Large intestine (tissue), 3 donors: ENCODE data around the gene SLC7A4. TPM values are rescaled to one million over a fixed set of nuclear protein-coding genes. Genes with fewer than 3 reads are reported as not detected.
"Not testable (repeated sequence)": the region's sequence is repeated elsewhere in the genome, so short reads cannot be mapped to it uniquely, and the experiment has no call there.

Experiments
- DNase-seq, 2 donors: peaks; one replicate each; pipeline versions ENCODE4 v3.0.0 to v3.0.0-alpha.2; 2013
- H3K27ac ChIP-seq: one replicate; pipeline ENCODE4 v1.5.1; 2013; ENCODE audit warnings: low read length
- H3K27me3 ChIP-seq: 2 replicates; pipeline ENCODE4 v1.6.1; 2013; ENCODE audit warnings: low read length; ENCODE audit not compliant: control insufficient read depth, insufficient read depth
- H3K36me3 ChIP-seq: 2 replicates; pipeline ENCODE4 v1.6.1; 2013; ENCODE audit warnings: low read length; ENCODE audit not compliant: control insufficient read depth, insufficient read depth
- H3K4me1 ChIP-seq: one replicate; pipeline ENCODE4 v1.6.1; 2013; ENCODE audit warnings: low read length; ENCODE audit not compliant: control insufficient read depth, insufficient read depth
- H3K4me3 ChIP-seq: one replicate; pipeline ENCODE4 v1.5.1; 2013; ENCODE audit warnings: low read length
- H3K9me3 ChIP-seq: one replicate; pipeline ENCODE4 v1.6.1; 2013; ENCODE audit warnings: mild to moderate bottlenecking, low read depth, low read length, moderate library complexity; ENCODE audit not compliant: control insufficient read depth
- WGBS: methylation state at CpG from one replicate; pipeline ENCODE4 v1.1.5; 2013; ENCODE audit warnings: low lambda C conversion rate; ENCODE audit not compliant: insufficient coverage; 5-methylcytosine and 5-hydroxymethylcytosine counted together
- polyA plus RNA-seq: library from polyadenylated mRNA; unstranded; fragments of 120-200 nt; gene quantifications from one replicate; pipeline ENCODE4 v1.2.1, GENCODE V29; 2013

The SLC7A4 gene
- polyA plus RNA-seq, 1 donor = 31.4 TPM

GRCh38 chr22:21041937-21042336, 9.6 kb upstream of the SLC7A4 start:
- no peaks in the 10 kb centered on the region for H3K9me3 ChIP-seq
- H3K4me1 ChIP-seq = peaks cover 53% of the 10 kb centered on the region
- WGBS = 78% methylated on average over 1 of the region's 4 CpGs
- peak overlapping the region; percentile 41 for H3K27ac ChIP-seq
- H3K36me3 ChIP-seq = no peaks in the 10 kb centered on the region
- H3K4me3 ChIP-seq = no peak overlapping the region
- peaks cover 9% of the 10 kb centered on the region for H3K27me3 ChIP-seq
- DNase-seq = no peak

- not testable (repeated sequence) for DNase-seq, H3K4me3 ChIP-seq
- WGBS = no CpG with 5 or more reads among the region's 5 CpGs
Measured at GRCh38 chr22:21039158-21039557, 6.8 kb upstream of the SLC7A4 start.

GRCh38 chr22:21038405-21038804, 6.0 kb upstream of the SLC7A4 start:
- WGBS = no CpG with 5 or more reads among the region's 2 CpGs
- peak overlapping the region; percentile 92 for H3K27ac ChIP-seq

More at GRCh38 chr22:21039158-21039557, 6.8 kb upstream of the SLC7A4 start:
- peaks cover 35% of the 10 kb centered on the region for H3K4me1 ChIP-seq
- not testable (repeated sequence) for H3K9me3 ChIP-seq, H3K27me3 ChIP-seq, H3K36me3 ChIP-seq, H3K27ac ChIP-seq

GRCh38 chr22:21034989-21035388, 2.6 kb upstream of the SLC7A4 start:
- no peak for DNase-seq
- Histone ChIP-seq H3K27ac (no peak overlapping the region), H3K4me3 (no peak overlapping the region), H3K4me1 (peaks cover 35% of the 10 kb centered on the region), H3K36me3 (no peaks in the 10 kb centered on the region), H3K9me3 (no peaks in the 10 kb centered on the region), H3K27me3 (peaks cover 5% of the 10 kb centered on the region)
- 66% methylated on average over 2 of the region's 3 CpGs for WGBS

More at GRCh38 chr22:21038405-21038804, 6.0 kb upstream of the SLC7A4 start:
- Histone ChIP-seq H3K4me1 (peaks cover 27% of the 10 kb centered on the region), H3K36me3 (no peaks in the 10 kb centered on the region), H3K27me3 (no peaks in the 10 kb centered on the region), H3K4me3 (no peak overlapping the region), H3K9me3 (no peaks in the 10 kb centered on the region)
- DNase-seq = no peak

GRCh38 chr22:21033895-21034294, 1.5 kb upstream of the SLC7A4 start:
- no peak overlapping the region for H3K27ac ChIP-seq
- DNase-seq = no peak
- H3K4me3 ChIP-seq = no peak overlapping the region
- H3K36me3 ChIP-seq = no peaks in the 10 kb centered on the region
- H3K27me3 ChIP-seq = peaks cover 5% of the 10 kb centered on the region
- WGBS = no CpG with 5 or more reads among the region's 3 CpGs
- peaks cover 35% of the 10 kb centered on the region for H3K4me1 ChIP-seq
- no peaks in the 10 kb centered on the region for H3K9me3 ChIP-seq

DNA sequence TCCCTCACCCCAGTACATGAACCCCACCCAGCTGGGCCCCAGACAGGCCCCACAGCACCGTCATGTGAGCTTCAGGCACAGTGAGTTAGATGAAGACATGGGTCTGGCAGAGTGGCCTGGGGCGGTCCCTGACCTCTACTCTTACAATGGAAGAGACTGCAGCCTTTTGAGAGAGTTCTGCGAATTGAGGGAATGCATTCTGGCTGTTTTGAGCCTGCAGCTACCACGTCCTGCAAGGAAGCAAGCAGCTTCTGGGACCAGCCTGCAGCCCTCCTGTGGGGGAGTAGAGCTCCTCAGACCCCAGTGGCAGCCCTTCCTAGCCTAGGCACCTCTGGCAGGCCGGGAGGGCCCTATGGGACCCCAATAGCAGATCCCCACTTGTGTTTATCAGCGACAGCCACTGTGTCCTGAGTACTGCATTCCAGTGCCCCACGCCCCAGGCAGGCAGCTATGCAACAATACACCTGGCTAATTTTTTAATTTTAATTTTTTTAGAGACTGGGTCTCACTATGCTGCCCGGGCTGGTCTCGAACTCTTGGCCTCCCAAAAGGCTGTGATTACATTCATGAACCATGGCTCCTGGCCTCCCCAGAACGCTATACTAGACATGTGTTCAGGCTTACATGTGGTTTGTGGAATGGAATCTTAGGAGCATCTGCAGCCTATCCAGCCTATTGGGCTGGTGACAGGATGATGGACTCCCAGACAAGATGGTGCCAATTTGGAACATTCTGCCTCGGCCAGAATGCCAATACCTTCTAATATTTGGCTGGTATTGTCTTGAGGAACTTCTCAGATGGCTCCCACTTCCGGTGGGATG, 717 bp upstream of the SLC7A4 start:
- peak in 1 of 2 donors; percentile 89 for DNase-seq
- Histone ChIP-seq H3K27me3 (peaks cover 5% of the 10 kb centered on the region), H3K4me1 (peaks cover 29% of the 10 kb centered on the region), H3K4me3 (peak overlapping the region; percentile 67), H3K9me3 (no peaks in the 10 kb centered on the region), H3K36me3 (no peaks in the 10 kb centered on the region), H3K27ac (peak overlapping the region; percentile 38)
- 100% methylated on average over 1 of the region's 12 CpGs for WGBS

GRCh38 chr22:21031545-21032036, 770 bp downstream of the SLC7A4 start:
- peak overlapping the region; percentile 67 for H3K4me3 ChIP-seq

DNA sequence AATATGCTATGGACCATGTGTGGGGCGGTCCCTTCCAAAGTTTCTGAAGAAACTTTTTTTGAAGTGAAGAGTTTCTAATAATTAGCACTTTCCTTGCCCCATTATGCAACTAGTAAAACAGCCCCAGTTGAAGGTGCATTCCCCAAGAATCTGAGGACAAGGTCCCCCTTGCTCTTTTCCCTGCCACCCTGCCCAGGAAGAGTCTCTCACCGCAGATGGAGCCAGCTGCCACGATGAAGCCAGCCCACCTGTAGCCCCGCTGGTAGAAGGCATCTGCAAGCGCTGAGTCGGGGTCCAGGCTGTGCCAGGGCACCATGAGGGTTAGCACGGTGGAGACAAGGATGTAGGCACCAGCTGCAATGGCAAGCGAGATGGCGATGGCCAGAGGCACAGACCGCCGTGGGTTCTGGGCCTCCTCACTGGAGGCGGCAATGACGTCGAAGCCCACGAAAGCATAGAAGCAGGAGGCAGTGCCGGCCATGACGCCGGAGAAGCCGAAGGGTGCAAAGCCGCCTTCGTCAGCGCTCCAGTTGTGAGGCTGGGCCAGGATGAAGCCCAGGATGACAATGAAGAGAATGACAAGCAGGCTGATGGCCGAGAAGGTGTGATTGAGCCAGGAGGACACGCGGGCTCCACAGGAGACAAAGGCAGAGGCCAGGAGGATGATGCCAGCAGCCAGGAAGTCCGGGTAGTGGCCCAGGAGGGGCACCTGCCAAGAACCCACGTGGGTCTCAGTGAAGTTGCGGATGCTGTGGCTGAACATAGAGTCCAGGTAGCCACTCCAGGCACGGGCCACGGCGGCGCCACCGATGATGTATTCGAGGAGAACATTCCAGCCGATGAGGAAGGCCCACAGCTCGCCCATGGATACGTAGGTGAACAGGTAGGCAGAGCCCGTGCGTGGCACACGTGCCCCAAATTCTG, 1.5 kb downstream of the SLC7A4 start:
- Histone ChIP-seq H3K9me3 (no peaks in the 10 kb centered on the region), H3K4me1 (peaks cover 21% of the 10 kb centered on the region), H3K27me3 (peaks cover 5% of the 10 kb centered on the region), H3K36me3 (no peaks in the 10 kb centered on the region), H3K27ac (no peak overlapping the region), H3K4me3 (peak overlapping the region; percentile 67)
- WGBS = 100% methylated on average over 1 of the region's 40 CpGs
- DNase-seq = no peak

More at GRCh38 chr22:21031545-21032036, 770 bp downstream of the SLC7A4 start:
- no peaks in the 10 kb centered on the region for H3K9me3 ChIP-seq
- H3K4me1 ChIP-seq = peaks cover 21% of the 10 kb centered on the region
- WGBS = no CpG with 5 or more reads among the region's 18 CpGs
- H3K27ac ChIP-seq = peak overlapping the region; percentile 59
- DNase-seq = no peak
- H3K36me3 ChIP-seq = no peaks in the 10 kb centered on the region
- H3K27me3 ChIP-seq = peaks cover 5% of the 10 kb centered on the region

GRCh38 chr22:21030032-21030431, 2.3 kb downstream of the SLC7A4 start:
- Histone ChIP-seq H3K4me1 (peaks cover 21% of the 10 kb centered on the region), H3K9me3 (no peaks in the 10 kb centered on the region), H3K4me3 (no peak overlapping the region), H3K36me3 (no peaks in the 10 kb centered on the region), H3K27ac (no peak overlapping the region), H3K27me3 (peaks cover 5% of the 10 kb centered on the region)
- no CpG with 5 or more reads among the region's 15 CpGs for WGBS
- DNase-seq = no peak

- WGBS = no CpG with 5 or more reads among the region's 12 CpGs
- Histone ChIP-seq H3K4me1 (peaks cover 21% of the 10 kb centered on the region), H3K27ac (no peak overlapping the region), H3K4me3 (no peak overlapping the region), H3K27me3 (peaks cover 5% of the 10 kb centered on the region), H3K9me3 (no peaks in the 10 kb centered on the region), H3K36me3 (no peaks in the 10 kb centered on the region)
- no peak for DNase-seq
Measured at GRCh38 chr22:21029486-21030025, 2.8 kb downstream of the SLC7A4 start.
